ENCODE results near the gene NPC2.

Gene NPC2

DNA sequence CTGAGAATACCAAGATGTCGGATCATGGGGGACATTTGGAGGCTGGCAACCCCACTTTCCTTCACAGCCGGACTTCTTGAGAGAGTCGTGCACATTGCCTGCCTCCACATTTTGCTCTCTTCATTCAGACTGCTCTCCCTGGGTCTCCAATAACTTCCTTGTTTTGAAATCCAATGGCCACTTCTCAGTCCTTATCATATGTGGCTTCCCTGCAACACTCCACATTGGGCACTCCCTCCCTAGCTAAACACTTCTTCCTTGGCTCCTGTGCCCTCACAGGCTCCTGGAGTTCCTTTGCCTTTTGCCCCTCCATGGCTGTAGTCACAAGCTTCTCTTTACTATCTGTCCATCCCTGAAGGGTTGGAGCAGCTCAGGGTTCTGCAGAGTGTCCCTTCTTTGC is 30.1 kb downstream of the NPC2 start:
- Histone ChIP-seq H3F3A (ENCODE audit: low read depth) (no peaks in the 10 kb centered on the region), H3K4me2 (ENCODE audit: low read depth, low read length, poor library complexity, severe bottlenecking) (no peak overlapping the region), H3K4me3 (ENCODE audit: low read length, poor library complexity, severe bottlenecking) (no peak overlapping the region), H3K36me3 (ENCODE audit: insufficient read depth, low read length) (no peaks in the 10 kb centered on the region), H3K4me1 (ENCODE audit: insufficient read depth, low read length, poor library complexity, severe bottlenecking) (no peaks in the 10 kb centered on the region), H3K9me2 (replicated peaks; ENCODE audit: low read depth, low read length) (no peaks in the 10 kb centered on the region), H2AFZ (ENCODE audit: low read length) (no peak overlapping the region), H3K27me3 (ENCODE audit: insufficient read depth, low read length, poor library complexity, severe bottlenecking) (no peaks in the 10 kb centered on the region), H3K9ac (ENCODE audit: low read depth, low read length, poor library complexity, severe bottlenecking) (no peak overlapping the region), H3K9me3 (ENCODE audit: insufficient read depth, low read depth, low read length) (no peaks in the 10 kb centered on the region), H3K79me2 (ENCODE audit: insufficient read depth, low read length) (no peaks in the 10 kb centered on the region), H4K20me1 (ENCODE audit: insufficient read depth, low read length, poor library complexity, severe bottlenecking) (no peaks in the 10 kb centered on the region)
- TF ChIP-seq EZH2phosphoT487 (IDR thresholded peaks at IDR 0.05; ENCODE audit: borderline replicate concordance), result no peak
- TF ChIP-seq, protein P1, sequence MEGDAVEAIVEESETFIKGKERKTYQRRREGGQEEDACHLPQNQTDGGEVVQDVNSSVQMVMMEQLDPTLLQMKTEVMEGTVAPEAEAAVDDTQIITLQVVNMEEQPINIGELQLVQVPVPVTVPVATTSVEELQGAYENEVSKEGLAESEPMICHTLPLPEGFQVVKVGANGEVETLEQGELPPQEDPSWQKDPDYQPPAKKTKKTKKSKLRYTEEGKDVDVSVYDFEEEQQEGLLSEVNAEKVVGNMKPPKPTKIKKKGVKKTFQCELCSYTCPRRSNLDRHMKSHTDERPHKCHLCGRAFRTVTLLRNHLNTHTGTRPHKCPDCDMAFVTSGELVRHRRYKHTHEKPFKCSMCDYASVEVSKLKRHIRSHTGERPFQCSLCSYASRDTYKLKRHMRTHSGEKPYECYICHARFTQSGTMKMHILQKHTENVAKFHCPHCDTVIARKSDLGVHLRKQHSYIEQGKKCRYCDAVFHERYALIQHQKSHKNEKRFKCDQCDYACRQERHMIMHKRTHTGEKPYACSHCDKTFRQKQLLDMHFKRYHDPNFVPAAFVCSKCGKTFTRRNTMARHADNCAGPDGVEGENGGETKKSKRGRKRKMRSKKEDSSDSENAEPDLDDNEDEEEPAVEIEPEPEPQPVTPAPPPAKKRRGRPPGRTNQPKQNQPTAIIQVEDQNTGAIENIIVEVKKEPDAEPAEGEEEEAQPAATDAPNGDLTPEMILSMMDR (conservative IDR thresholded peaks at IDR 0.05; ENCODE audit: low read length), result no peak

DNA sequence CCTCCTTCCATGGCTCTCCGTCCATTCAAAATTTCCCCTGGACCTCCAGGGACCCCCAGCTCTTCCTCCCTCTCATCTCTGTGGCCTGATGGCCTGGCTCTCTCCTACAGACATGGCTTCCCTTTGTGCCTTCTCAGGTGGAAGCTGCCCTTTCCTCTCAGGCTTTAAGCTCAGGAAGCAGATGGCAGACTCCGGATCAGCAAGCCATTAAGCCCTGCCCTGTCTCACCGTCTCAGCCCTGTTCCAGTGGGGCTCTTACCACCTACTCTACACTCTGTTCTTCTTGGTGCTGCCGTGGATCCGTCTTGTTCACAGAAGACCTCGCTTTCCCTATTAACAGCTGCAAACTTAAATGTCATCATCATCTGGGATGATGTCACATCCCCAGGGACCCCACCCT is 33.1 kb downstream of the NPC2 start:
- Histone ChIP-seq H3K9me2 (replicated peaks; ENCODE audit: low read depth, low read length) (no peaks in the 10 kb centered on the region), H3F3A (ENCODE audit: low read depth) (no peaks in the 10 kb centered on the region), H3K9me3 (ENCODE audit: insufficient read depth, low read depth, low read length) (no peaks in the 10 kb centered on the region), H3K9ac (ENCODE audit: low read depth, low read length, poor library complexity, severe bottlenecking) (no peak overlapping the region), H3K79me2 (ENCODE audit: insufficient read depth, low read length) (no peaks in the 10 kb centered on the region), H3K4me3 (ENCODE audit: low read length, poor library complexity, severe bottlenecking) (no peak overlapping the region), H4K20me1 (ENCODE audit: insufficient read depth, low read length, poor library complexity, severe bottlenecking) (no peaks in the 10 kb centered on the region), H3K4me2 (ENCODE audit: low read depth, low read length, poor library complexity, severe bottlenecking) (no peak overlapping the region), H3K4me1 (ENCODE audit: insufficient read depth, low read length, poor library complexity, severe bottlenecking) (no peaks in the 10 kb centered on the region), H3K27me3 (ENCODE audit: insufficient read depth, low read length, poor library complexity, severe bottlenecking) (no peaks in the 10 kb centered on the region), H2AFZ (ENCODE audit: low read length) (no peak overlapping the region; the same call in 1 of the 2 replicates), H3K36me3 (ENCODE audit: insufficient read depth, low read length) (no peaks in the 10 kb centered on the region)
- TF ChIP-seq EZH2phosphoT487 (IDR thresholded peaks at IDR 0.05; ENCODE audit: borderline replicate concordance), result no peak
- TF ChIP-seq, protein P1 (conservative IDR thresholded peaks at IDR 0.05; ENCODE audit: low read length), result no peak

DNA sequence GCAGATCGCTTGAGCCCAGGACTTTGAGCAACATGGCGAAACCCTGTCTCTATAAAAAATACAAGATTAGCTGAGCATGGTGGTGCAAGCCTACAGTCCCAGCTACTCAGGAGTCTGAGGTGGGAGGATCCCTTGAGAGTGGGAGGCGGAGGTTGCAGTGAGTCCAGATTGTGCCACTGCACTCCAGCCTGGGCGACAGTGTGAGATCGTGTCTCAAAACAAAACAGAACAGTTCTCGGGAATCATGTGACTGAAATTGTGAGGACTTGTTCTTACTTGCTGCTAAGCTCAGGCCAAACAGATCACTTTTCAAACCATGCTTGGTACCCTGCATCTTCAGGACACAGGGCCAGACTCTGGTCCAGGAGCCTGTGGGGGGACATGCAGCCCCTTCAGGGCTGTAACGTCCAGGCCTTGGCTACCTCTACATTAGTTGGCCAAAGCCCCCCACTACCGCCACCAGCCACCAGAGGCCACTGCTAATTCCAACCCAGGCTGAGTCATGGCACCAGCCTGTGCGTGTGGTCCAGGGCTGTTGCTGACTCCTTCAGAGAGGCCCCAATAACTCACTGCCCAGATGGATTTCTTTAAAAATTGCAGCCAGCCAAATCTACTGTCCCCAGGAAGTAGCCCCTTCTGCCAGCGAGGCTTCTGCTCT is 33.7 kb downstream of the NPC2 start:
- Histone ChIP-seq H3K79me2 (ENCODE audit: insufficient read depth, low read length) (no peaks in the 10 kb centered on the region), H3K9me2 (replicated peaks; ENCODE audit: low read depth, low read length) (no peaks in the 10 kb centered on the region), H3F3A (ENCODE audit: low read depth) (no peaks in the 10 kb centered on the region), H3K4me1 (ENCODE audit: insufficient read depth, low read length, poor library complexity, severe bottlenecking) (no peaks in the 10 kb centered on the region), H3K9ac (ENCODE audit: low read depth, low read length, poor library complexity, severe bottlenecking) (no peak overlapping the region), H3K4me3 (ENCODE audit: low read length, poor library complexity, severe bottlenecking) (no peak overlapping the region), H3K36me3 (ENCODE audit: insufficient read depth, low read length) (no peaks in the 10 kb centered on the region), H3K27me3 (ENCODE audit: insufficient read depth, low read length, poor library complexity, severe bottlenecking) (no peaks in the 10 kb centered on the region), H4K20me1 (ENCODE audit: insufficient read depth, low read length, poor library complexity, severe bottlenecking) (no peaks in the 10 kb centered on the region), H2AFZ (ENCODE audit: low read length) (no peak overlapping the region; the same call in 1 of the 2 replicates), H3K9me3 (ENCODE audit: insufficient read depth, low read depth, low read length) (no peaks in the 10 kb centered on the region), H3K4me2 (ENCODE audit: low read depth, low read length, poor library complexity, severe bottlenecking) (no peak overlapping the region)
- TF ChIP-seq, protein P1 (conservative IDR thresholded peaks at IDR 0.05; ENCODE audit: low read length), result peak; percentile 79
- no peak for TF ChIP-seq EZH2phosphoT487 (IDR thresholded peaks at IDR 0.05; ENCODE audit: borderline replicate concordance)

All from Loucy (cell line).